ENCODE results near the gene LRRC45. TPM values are rescaled to one million over a fixed set of nuclear protein-coding genes. Genes with fewer than 3 reads are reported as not detected.
"Not testable (repeated sequence)": the region's sequence is repeated elsewhere in the genome, so short reads cannot be mapped to it uniquely, and the experiment has no call there.

The LRRC45 gene
- polyA plus RNA-seq, 1 experiment, result 3.4 TPM

GRCh38 chr17:81978524-81979298 is 44.4 kb upstream of the LRRC45 start:
- TF ChIP-seq CTCF (IDR thresholded peaks at IDR 0.05; ENCODE audit: low read depth, low read length), result no peak
- ChIA-PET POLR2A (interaction anchor here (0.5 kb wide), 1 partner anchor 38 kb away, joined by 4 read pairs; no protein-coding TSS in a partner anchor), CTCF (no interaction called here)

GRCh38 chr17:81980122-81980521 is 43.0 kb upstream of the LRRC45 start:
- Histone ChIP-seq H3K9me3 (ENCODE audit: control insufficient read depth, insufficient read depth, low read length) (peaks cover 4% of the 10 kb centered on the region; the same call in 1 of the 2 replicates), H3K4me3 (ENCODE audit: low read depth, low read length) (no peak overlapping the region), H3K27ac (ENCODE audit: low read depth, low read length) (no peak overlapping the region), H3K27me3 (ENCODE audit: control insufficient read depth, insufficient read depth, low read length) (no peaks in the 10 kb centered on the region)
- no peak for DNase-seq (ENCODE audit: low read depth, low spot score)
- POLR2A ChIA-PET, result no interaction called here
- TF ChIP-seq CTCF (IDR thresholded peaks at IDR 0.05; ENCODE audit: low read depth, low read length), result no peak
- CTCF ChIA-PET, result no interaction called here

More at GRCh38 chr17:81978524-81979298, 44.4 kb upstream of the LRRC45 start:
- Histone ChIP-seq H3K27me3 (ENCODE audit: control insufficient read depth, insufficient read depth, low read length) (no peaks in the 10 kb centered on the region), H3K4me3 (ENCODE audit: low read depth, low read length) (peak overlapping the region; percentile 42), H3K27ac (ENCODE audit: low read depth, low read length) (no peak overlapping the region), H3K9me3 (ENCODE audit: control insufficient read depth, insufficient read depth, low read length) (peaks cover 6% of the 10 kb centered on the region)
- no peak for DNase-seq (ENCODE audit: low read depth, low spot score)

GRCh38 chr17:81980707-81981343 is 42.3 kb upstream of the LRRC45 start:
- Histone ChIP-seq H3K9me3 (ENCODE audit: control insufficient read depth, insufficient read depth, low read length) (peaks cover 4% of the 10 kb centered on the region; the same call in 1 of the 2 replicates), H3K27ac (ENCODE audit: low read depth, low read length) (no peak overlapping the region), H3K4me3 (ENCODE audit: low read depth, low read length) (no peak overlapping the region), H3K27me3 (ENCODE audit: control insufficient read depth, insufficient read depth, low read length) (no peaks in the 10 kb centered on the region)
- ChIA-PET POLR2A (no interaction called here), CTCF (no interaction called here)
- no peak for TF ChIP-seq CTCF (IDR thresholded peaks at IDR 0.05; ENCODE audit: low read depth, low read length)
- no peak for DNase-seq (ENCODE audit: low read depth, low spot score)

GRCh38 chr17:81981511-81981910 is 41.6 kb upstream of the LRRC45 start:
- H3K4me3 ChIP-seq (ENCODE audit: low read depth, low read length); CTCF ChIA-PET; DNase-seq (ENCODE audit: low read depth, low spot score); H3K9me3 ChIP-seq (ENCODE audit: control insufficient read depth, insufficient read depth, low read length); POLR2A ChIA-PET; H3K27ac ChIP-seq (ENCODE audit: low read depth, low read length); H3K27me3 ChIP-seq (ENCODE audit: control insufficient read depth, insufficient read depth, low read length): not testable (repeated sequence)

- Histone ChIP-seq H3K27me3 (ENCODE audit: control insufficient read depth, insufficient read depth, low read length) (no peaks in the 10 kb centered on the region), H3K9me3 (ENCODE audit: control insufficient read depth, insufficient read depth, low read length) (no peaks in the 10 kb centered on the region; the same call in 1 of the 2 replicates), H3K27ac (ENCODE audit: low read depth, low read length) (no peak overlapping the region), H3K4me3 (ENCODE audit: low read depth, low read length) (no peak overlapping the region)
- ChIA-PET POLR2A (no interaction called here), CTCF (no interaction called here)
- DNase-seq (ENCODE audit: low read depth, low spot score), result no peak
- TF ChIP-seq CTCF (IDR thresholded peaks at IDR 0.05; ENCODE audit: low read depth, low read length), result no peak
Observed at GRCh38 chr17:81983011-81983638, 40.0 kb upstream of the LRRC45 start.

Measured in AG04450 (cell line).